Measurements from ENCODE around the gene GPR27. TPM values are rescaled to one million over a fixed set of nuclear protein-coding genes. Genes with fewer than 3 reads are reported as not detected.

Gene GPR27
- total RNA-seq, result not detected in 2 replicates

GRCh38 chr3:71753701-71754609, at the start of gene GPR27:
Gene GPR27 (plus strand): TSS chr3:71753855. CDS start chr3:71754050, 195 bp downstream.

GRCh38 chr3:71725271-71725991, 28.2 kb upstream of the GPR27 start, which contains the start of gene EIF4E3:
Gene EIF4E3 (minus strand): TSS chr3:71725402. CDS start chr3:71725367, 35 bp downstream.

GRCh38 chr3:71784914-71785531, 31.4 kb downstream of the GPR27 start, which contains the start of gene PROK2:
Gene PROK2 (minus strand): TSS chr3:71785148. CDS start chr3:71785052, 96 bp downstream.

Other genes starting within 250 kb of the GPR27 start
- 47.7 and 48.9 TPM in 2 replicates for gene FOXP1, start 170.1 kb upstream of the GPR27 start, total RNA-seq
- gene EIF4E3, start 28.5 kb upstream of the GPR27 start, total RNA-seq, result 1.6 and 1.8 TPM in 2 replicates
- not detected in 2 replicates for gene PROK2, start 31.3 kb downstream of the GPR27 start, total RNA-seq